Right renal cortex interstitium (tissue), 3 donors: ENCODE results near the gene SENP8. TPM values are rescaled to one million over a fixed set of nuclear protein-coding genes. Genes with fewer than 3 reads are reported as not detected.
A peak's percentile ranks its signal among the peaks of the same experiment; 100 is the strongest.
"Not testable (repeated sequence)": the region's sequence is repeated elsewhere in the genome, so short reads cannot be mapped to it uniquely, and the experiment has no call there.

Experiments
- DNase-seq, 3 donors: peaks; one replicate each; pipeline ENCODE4 v3.0.0-alpha.2; 2013; ENCODE audit warnings: low read depth in 3 of 3, low spot score in 2 of 3
- polyA plus RNA-seq, 3 donors: library from polyadenylated mRNA; unstranded; fragments of 120-200 nt; gene quantifications; one replicate each; pipeline ENCODE4 v1.2.1, GENCODE V29; 2013; ENCODE audit not compliant: insufficient read length in 3 of 3

The SENP8 gene
- 1 to 10 TPM; 7.6 to 8.0 (median 7.9) TPM for polyA plus RNA-seq

GRCh38 chr15:72118017-72118978 is at the start of gene SENP8, which contains the start of gene MYO9A:
SENP8 (plus strand) TSS chr15:72118403; CDS start chr15:72139624, 21,221 bp downstream.
MYO9A (minus strand) TSS chr15:72118150; CDS start chr15:72046563, 71,587 bp downstream.
- DNase-seq: peak; percentile 93 to 97 (median 93)

- no peak for DNase-seq
Observed at GRCh38 chr15:72068856-72069255, 49.3 kb upstream of the SENP8 start.

- DNase-seq: no peak
Observed at GRCh38 chr15:72070817-72071447, 47.3 kb upstream of the SENP8 start.

- not testable (repeated sequence) for DNase-seq
Observed at GRCh38 chr15:72071448-72071825, 46.8 kb upstream of the SENP8 start.

GRCh38 chr15:72074335-72075060 is 43.7 kb upstream of the SENP8 start:
- DNase-seq: no peak

GRCh38 chr15:72077950-72078349 is 40.3 kb upstream of the SENP8 start:
- DNase-seq: no peak

- DNase-seq: no peak
Observed at GRCh38 chr15:72078887-72079286, 39.3 kb upstream of the SENP8 start.

- no peak for DNase-seq
Observed at GRCh38 chr15:72082176-72082575, 36.0 kb upstream of the SENP8 start.

- DNase-seq: no peak
Observed at GRCh38 chr15:72086010-72086697, 32.0 kb upstream of the SENP8 start.

- no peak for DNase-seq
Observed at GRCh38 chr15:72086920-72087648, 31.1 kb upstream of the SENP8 start.

GRCh38 chr15:72092006-72092405 is 26.2 kb upstream of the SENP8 start:
- no peak for DNase-seq

- no peak for DNase-seq
Observed at GRCh38 chr15:72092691-72093090, 25.5 kb upstream of the SENP8 start.

- no peak for DNase-seq
Observed at GRCh38 chr15:72096796-72097195, 21.4 kb upstream of the SENP8 start.

- DNase-seq: no peak
Observed at GRCh38 chr15:72098040-72098439, 20.2 kb upstream of the SENP8 start.

GRCh38 chr15:72099155-72099554 is 19.0 kb upstream of the SENP8 start:
- no peak for DNase-seq

GRCh38 chr15:72100551-72100950 is 17.7 kb upstream of the SENP8 start:
- not testable (repeated sequence) for DNase-seq

- no peak for DNase-seq
Observed at GRCh38 chr15:72105111-72105510, 13.1 kb upstream of the SENP8 start.

- no peak for DNase-seq
Observed at GRCh38 chr15:72106068-72106467, 12.1 kb upstream of the SENP8 start.

- no peak for DNase-seq
Observed at GRCh38 chr15:72110355-72110754, 7.8 kb upstream of the SENP8 start.

GRCh38 chr15:72112116-72112515 is 6.1 kb upstream of the SENP8 start:
- DNase-seq: no peak
